ENCODE results near the gene SMG9. TPM values are rescaled to one million over a fixed set of nuclear protein-coding genes. Genes with fewer than 3 reads are reported as not detected.

Gene SMG9
- total RNA-seq, 3 donors from 2014 or later, result 10.6 to 29.9 (median 20.6) TPM

DNA sequence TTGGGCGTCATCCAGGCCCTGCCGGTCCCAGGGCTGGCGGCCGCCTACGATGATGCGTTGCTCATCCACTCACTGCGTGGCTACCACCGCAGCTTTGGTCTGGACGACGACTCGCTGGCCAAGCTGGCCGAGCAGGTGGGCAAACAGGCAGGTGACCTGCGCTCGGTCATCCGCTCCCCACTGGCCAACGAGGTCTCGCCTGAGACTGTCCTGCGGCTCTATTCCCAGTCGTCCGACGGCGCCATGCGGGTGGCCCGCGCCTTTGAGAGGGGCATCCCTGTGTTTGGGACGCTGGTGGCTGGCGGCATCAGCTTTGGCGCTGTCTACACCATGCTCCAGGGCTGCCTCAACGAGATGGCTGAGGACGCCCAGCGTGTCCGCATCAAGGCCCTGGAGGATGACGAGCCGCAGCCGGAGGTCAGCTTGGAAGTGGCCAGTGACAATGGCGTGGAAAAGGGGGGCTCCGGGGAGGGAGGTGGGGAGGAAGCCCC lies 35.3 kb downstream of the SMG9 start:
- H3K4me1 ChIP-seq, result no peaks in the 10 kb centered on the region
- intact Hi-C loops (cut with DNase I; ENCODE audit: low total_unique reads), result loop anchor here (10.0 kb wide), 1 partner anchor 405 kb away; no protein-coding TSS in a partner anchor
- no peaks in the 10 kb centered on the region for H3K27me3 ChIP-seq
- no peaks in the 10 kb centered on the region for H3K9me3 ChIP-seq
- no peaks in the 10 kb centered on the region for H3K36me3 ChIP-seq
- H3K4me3 ChIP-seq, result no peak overlapping the region
- no peak for DNase-seq (ENCODE audit: low spot score in 2 of 2)
- TF ChIP-seq, protein P1, sequence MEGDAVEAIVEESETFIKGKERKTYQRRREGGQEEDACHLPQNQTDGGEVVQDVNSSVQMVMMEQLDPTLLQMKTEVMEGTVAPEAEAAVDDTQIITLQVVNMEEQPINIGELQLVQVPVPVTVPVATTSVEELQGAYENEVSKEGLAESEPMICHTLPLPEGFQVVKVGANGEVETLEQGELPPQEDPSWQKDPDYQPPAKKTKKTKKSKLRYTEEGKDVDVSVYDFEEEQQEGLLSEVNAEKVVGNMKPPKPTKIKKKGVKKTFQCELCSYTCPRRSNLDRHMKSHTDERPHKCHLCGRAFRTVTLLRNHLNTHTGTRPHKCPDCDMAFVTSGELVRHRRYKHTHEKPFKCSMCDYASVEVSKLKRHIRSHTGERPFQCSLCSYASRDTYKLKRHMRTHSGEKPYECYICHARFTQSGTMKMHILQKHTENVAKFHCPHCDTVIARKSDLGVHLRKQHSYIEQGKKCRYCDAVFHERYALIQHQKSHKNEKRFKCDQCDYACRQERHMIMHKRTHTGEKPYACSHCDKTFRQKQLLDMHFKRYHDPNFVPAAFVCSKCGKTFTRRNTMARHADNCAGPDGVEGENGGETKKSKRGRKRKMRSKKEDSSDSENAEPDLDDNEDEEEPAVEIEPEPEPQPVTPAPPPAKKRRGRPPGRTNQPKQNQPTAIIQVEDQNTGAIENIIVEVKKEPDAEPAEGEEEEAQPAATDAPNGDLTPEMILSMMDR (IDR thresholded peaks at IDR 0.05), result no peak
- TF ChIP-seq POLR2A (IDR thresholded peaks at IDR 0.05), result no peak
- TF ChIP-seq POLR2AphosphoS5 (IDR thresholded peaks at IDR 0.05), result no peak
- no peak overlapping the region for H3K27ac ChIP-seq

DNA sequence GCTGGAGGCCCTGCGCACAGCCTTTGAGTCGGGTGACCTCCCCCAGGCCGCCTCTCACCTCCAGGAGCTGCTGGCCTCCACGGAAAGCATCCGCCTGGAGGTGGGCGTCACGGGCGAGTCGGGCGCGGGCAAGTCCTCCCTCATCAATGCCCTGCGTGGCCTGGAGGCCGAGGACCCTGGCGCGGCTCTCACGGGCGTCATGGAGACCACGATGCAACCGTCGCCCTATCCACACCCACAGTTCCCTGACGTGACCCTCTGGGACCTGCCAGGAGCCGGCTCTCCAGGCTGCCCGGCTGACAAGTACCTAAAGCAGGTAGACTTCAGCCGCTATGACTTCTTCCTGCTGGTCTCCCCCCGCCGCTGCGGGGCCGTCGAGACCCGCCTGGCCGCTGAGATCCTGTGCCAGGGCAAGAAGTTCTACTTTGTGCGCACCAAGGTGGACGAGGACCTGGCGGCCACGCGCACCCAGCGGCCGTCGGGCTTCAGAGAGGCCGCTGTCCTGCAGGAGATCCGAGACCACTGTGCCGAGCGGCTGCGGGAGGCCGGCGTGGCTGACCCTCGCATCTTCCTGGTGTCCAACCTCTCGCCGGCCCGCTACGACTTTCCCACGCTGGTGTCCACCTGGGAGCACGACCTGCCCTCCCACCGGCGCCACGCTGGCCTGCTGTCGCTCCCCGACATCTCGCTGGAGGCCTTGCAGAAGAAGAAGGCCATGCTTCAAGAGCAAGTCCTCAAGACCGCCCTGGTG lies 36.0 kb downstream of the SMG9 start:
- Histone ChIP-seq H3K4me3 (no peak overlapping the region), H3K27ac (no peak overlapping the region), H3K4me1 (no peaks in the 10 kb centered on the region), H3K27me3 (no peaks in the 10 kb centered on the region), H3K36me3 (no peaks in the 10 kb centered on the region), H3K9me3 (no peaks in the 10 kb centered on the region)
- intact Hi-C loops (cut with DNase I; ENCODE audit: low total_unique reads), result loop anchor here (10.0 kb wide), 1 partner anchor 404 kb away; no protein-coding TSS in a partner anchor
- DNase-seq (ENCODE audit: low spot score in 2 of 2), result no peak
- no peak for TF ChIP-seq POLR2A (IDR thresholded peaks at IDR 0.05)
- TF ChIP-seq, protein P1 (IDR thresholded peaks at IDR 0.05), result no peak
- no peak for TF ChIP-seq POLR2AphosphoS5 (IDR thresholded peaks at IDR 0.05)

DNA sequence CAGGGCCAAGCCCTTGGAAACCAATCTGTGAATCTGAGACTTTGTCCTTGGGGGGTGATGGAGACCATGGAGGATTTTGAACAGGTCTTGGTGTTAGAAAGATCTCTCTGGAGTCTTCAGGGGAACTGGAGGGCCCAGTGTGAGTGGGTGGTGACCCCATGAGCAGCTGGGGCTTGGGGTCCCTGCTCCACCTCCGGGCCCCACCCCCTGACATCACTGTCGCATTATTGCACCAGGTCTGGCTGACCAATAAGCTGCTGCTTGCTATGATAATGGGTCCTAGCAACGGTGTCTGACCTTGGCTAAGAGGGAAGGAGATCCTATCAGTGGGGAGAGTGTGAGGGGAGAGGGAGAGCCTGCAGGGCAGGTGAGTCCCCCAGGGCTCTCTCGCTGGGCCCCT lies 39.0 kb downstream of the SMG9 start, which contains the start of gene IRGC:
Gene IRGC, plus strand, starts transcription at position 301 of the 400 bp plus-strand sequence. CDS start 2,483 bp downstream, outside the sequence.
- intact Hi-C loops (cut with DNase I; ENCODE audit: low total_unique reads), result loop anchor here (10.0 kb wide), 1 partner anchor 401 kb away; no protein-coding TSS in a partner anchor
- H3K4me3 ChIP-seq, result no peak within 1 kb of the TSS
- TF ChIP-seq POLR2A (IDR thresholded peaks at IDR 0.05), result no peak
- no peaks in the 10 kb centered on the region for H3K4me1 ChIP-seq
- H3K9me3 ChIP-seq, result no peaks in the 10 kb centered on the region
- H3K27me3 ChIP-seq, result no peaks in the 10 kb centered on the region
- H3K27ac ChIP-seq, result no peak within 1 kb of the TSS
- DNase-seq (ENCODE audit: low spot score in 2 of 2), result no peak
- no peaks in the 10 kb centered on the region for H3K36me3 ChIP-seq

DNA sequence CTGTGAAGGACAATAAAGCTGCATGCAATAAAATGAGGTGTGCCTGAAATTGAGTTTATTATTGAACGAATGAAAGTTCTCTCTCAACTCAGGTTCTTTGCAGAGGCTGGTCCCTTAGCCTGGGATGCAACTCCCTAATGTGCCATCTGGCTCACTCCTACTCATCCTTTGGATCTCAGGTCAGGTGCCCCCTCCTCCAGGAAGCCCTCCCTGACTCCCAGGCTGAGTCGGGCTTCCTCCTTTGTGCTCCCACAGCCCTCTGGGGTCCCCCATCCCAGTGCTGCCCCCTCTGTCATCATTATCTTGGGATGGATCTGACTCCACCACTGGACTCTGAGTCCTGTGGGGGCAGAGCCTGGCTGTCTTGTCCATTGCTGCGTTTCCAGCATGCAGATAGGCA lies 41.6 kb downstream of the SMG9 start:
- Histone ChIP-seq H3K27me3 (no peaks in the 10 kb centered on the region), H3K4me3 (no peak overlapping the region), H3K4me1 (no peaks in the 10 kb centered on the region), H3K27ac (no peak overlapping the region), H3K36me3 (no peaks in the 10 kb centered on the region), H3K9me3 (peaks cover 5 to 10% of the 10 kb centered on the region in 2 donors)
- TF ChIP-seq POLR2A (IDR thresholded peaks at IDR 0.05), result no peak
- TF ChIP-seq, protein P1 (IDR thresholded peaks at IDR 0.05), result no peak
- TF ChIP-seq POLR2AphosphoS5 (IDR thresholded peaks at IDR 0.05), result no peak
- intact Hi-C loops (cut with DNase I; ENCODE audit: low total_unique reads), result loop anchor here (10.0 kb wide), 1 partner anchor 398 kb away; no protein-coding TSS in a partner anchor
- no peak for DNase-seq (ENCODE audit: low spot score in 2 of 2)

DNA sequence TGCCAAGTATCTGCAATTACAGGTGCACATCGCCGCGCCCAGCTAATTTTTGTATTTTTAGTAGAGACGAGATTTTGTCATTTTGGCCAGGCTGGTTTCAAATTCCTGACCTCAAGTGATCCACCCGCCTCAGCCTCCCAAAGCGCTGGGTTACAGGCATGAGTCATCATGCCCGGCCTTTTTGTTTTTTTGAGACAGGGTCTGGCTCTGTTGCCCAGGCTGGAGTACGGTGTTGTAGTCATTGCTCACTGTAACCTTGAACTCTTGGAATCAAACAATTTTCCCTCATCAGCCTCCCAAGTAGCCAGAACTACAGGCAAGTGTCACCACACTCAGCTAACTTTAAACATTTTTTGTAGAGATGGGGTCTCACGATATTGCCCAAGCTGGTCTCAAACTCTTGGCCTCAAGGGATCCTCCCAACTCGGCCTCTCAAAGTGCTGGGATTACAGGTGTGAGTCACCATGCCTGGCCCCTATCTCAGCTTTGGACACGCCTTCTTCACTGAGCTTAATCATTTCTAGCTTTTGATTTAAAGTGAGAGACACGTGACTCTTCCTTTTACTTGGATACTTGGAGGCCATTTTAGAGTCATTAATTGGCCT lies 42.9 kb downstream of the SMG9 start:
- DNase-seq (ENCODE audit: low spot score in 2 of 2), result no peak
- H3K9me3 ChIP-seq, result peaks cover 5 to 10% of the 10 kb centered on the region in 2 donors
- no peaks in the 10 kb centered on the region for H3K4me1 ChIP-seq
- intact Hi-C loops (cut with DNase I; ENCODE audit: low total_unique reads), result loop anchor here (10.0 kb wide), 1 partner anchor 397 kb away; no protein-coding TSS in a partner anchor
- H3K27me3 ChIP-seq, result no peaks in the 10 kb centered on the region
- no peak overlapping the region for H3K4me3 ChIP-seq
- no peaks in the 10 kb centered on the region for H3K36me3 ChIP-seq
- TF ChIP-seq, protein P1 (IDR thresholded peaks at IDR 0.05), result no peak
- no peak for TF ChIP-seq POLR2A (IDR thresholded peaks at IDR 0.05)
- TF ChIP-seq POLR2AphosphoS5 (IDR thresholded peaks at IDR 0.05), result no peak
- H3K27ac ChIP-seq, result no peak overlapping the region

Measured in breast epithelium (tissue), 4 donors.